Tongue (tissue), 2 donors: ENCODE results near the gene RGS7. TPM values are rescaled to one million over a fixed set of nuclear protein-coding genes. Genes with fewer than 3 reads are reported as not detected.
A peak's percentile ranks its signal among the peaks of the same experiment; 100 is the strongest.

Source experiments
- DNase-seq: peaks from one replicate; pipeline ENCODE4 v3.0.0-alpha.2; 2015
- total RNA-seq: library from RNA; depleted of rRNA; stranded (reverse); fragments of >200 nt; gene quantifications from one replicate; pipeline ENCODE4 v1.2.3, GENCODE V29; 2014

Gene RGS7
- total RNA-seq, 1 donor from 2014 or later, result not detected

DNA sequence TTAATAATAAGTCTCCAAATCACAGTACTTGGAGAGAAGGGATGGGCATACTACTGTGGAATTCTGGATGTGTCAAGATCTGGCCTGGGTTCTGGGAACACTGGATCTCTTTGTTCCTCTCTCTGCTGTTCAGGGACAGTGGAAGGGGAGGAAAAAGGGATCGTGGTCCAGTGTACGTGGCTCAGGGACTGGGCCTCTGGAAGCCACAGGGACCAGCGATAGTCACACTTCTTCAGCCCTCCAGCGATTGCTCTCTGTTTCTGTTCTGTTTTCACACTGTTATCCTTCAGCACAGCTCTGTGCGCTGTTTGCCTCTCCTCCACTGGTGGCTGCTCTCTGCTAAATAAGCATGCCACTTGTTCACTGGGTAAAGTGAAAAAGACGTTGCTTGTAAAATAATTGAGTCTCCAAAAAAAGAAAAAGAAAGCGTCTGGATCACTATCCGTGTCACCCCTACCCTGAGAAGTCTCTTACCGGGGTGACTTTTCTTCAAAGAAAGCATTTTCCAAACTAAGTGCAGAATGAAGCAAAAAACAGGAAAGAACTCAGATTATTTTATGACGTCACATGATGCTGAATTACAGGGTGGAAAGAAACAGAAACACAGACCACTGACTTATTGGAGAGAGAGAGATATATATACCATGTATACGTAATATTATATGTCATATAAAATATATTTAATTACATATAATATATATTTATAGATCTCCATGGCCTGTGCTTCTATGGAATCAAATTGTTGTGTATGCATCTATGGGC is 279.4 kb downstream of the RGS7 start:
- peak; percentile 4 for DNase-seq

DNA sequence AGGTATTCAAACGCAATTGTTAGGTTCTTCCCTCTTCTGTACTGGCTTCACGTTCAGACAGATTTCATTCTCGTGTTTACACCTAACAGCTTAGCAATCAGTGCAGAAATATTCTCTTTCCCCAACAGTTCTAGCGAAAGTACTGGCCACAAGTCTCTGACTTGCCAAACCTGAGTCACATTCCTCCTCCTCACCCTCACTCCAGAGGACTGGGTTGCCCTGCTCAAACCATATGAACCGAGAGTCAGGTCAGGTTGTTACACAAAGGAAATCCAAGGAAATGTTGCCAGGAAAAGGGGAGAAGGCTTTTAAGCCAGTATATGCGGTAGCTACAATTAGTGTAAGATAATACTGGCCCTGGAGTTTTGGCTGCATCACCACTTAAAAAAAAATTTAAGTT is 282.5 kb downstream of the RGS7 start:
- no peak for DNase-seq

DNA sequence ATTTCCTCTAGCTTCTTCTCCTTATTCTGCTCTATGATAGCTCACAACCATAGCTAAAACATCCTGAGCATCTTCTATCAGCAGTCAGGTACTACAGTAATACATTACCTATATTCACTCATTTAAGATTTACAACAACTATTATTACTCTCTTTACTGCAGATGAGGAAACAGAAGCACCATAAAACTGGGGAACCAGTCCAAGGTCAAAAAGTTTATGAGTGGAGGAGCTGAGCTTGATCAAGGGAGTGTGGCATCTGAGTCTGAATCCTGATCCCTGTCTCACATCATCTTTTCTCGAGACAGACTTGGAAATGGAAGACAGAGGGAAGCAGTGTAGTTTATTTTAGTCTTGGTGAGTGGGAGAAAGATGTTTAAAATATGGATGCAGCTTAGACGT is 288.6 kb downstream of the RGS7 start:
- DNase-seq, result no peak

DNA sequence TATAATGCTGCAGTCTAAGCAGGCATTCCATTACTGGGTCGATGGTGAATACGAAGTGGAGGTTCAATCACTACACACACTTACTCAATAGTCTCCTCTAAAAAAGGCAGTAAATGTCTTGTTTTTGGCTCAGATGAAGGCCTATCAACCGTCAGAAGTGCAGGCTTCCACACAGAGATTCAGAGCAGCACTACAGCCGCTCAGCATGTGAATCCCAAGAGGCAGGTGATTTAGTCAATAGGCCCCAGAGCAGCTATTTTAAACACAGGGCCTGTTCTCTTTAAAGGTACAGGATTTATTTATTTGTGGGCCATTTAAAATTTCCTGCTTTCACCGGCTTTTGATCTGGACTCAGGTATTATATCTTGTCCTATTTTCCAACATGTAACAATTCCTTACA is 293.7 kb downstream of the RGS7 start:
- DNase-seq, result no peak

DNA sequence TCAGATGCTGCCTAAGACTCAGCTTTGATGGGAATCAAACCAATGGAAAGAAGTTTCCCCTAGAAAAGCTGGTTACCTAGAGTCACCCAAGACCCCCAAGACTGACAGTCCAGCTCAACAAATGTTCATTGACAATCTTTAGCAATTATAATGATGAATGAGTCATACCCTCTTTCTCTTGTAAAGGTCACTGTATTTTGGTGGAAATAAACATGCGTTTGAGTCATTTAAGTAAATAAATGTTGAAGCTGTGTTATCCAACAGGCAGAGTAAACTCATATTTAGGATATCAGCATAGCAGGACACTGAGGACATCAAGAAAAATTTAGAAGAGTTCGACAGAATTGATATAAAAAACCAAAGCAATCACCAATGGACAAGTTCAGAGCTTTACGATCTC is 295.9 kb downstream of the RGS7 start:
- no peak for DNase-seq

DNA sequence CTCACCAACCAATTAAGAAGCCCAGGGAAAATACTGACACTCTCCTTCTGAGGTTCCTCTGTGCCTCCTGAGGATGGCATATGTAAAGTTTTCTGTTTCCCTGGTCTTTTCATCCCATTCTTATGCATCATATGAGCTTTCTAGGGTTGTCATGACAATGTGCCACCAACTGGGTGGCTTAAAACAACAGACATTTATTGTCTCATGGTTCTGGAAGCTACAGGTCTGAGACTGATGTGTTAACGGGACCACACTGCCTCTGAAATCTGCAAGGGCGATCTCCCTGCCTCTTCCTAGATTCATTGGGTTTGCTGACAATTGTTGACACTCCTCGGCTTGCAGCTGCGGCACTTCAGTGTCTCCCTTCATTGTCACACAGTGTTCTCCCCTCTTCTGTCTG is 308.4 kb downstream of the RGS7 start:
- no peak for DNase-seq

DNA sequence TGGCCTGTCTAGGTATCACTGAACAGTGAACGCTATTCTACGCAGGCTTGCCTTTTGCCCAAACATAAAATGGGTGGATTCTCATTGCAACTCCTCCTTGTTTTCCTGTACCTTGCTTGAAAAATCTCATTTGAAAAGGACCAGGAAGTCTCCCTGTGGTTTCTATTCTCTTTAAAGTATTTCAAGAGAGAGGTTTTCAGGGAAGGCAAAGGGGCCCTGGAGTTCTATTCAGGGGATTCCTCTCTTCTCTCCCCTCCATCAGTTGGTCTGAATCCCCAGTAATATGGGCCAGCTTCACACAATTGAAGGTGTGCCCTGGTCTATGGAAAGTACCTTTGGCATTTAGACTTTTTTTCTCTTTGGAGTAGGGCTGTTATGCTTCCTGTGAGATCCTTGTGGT is 311.3 kb downstream of the RGS7 start:
- no peak for DNase-seq

DNA sequence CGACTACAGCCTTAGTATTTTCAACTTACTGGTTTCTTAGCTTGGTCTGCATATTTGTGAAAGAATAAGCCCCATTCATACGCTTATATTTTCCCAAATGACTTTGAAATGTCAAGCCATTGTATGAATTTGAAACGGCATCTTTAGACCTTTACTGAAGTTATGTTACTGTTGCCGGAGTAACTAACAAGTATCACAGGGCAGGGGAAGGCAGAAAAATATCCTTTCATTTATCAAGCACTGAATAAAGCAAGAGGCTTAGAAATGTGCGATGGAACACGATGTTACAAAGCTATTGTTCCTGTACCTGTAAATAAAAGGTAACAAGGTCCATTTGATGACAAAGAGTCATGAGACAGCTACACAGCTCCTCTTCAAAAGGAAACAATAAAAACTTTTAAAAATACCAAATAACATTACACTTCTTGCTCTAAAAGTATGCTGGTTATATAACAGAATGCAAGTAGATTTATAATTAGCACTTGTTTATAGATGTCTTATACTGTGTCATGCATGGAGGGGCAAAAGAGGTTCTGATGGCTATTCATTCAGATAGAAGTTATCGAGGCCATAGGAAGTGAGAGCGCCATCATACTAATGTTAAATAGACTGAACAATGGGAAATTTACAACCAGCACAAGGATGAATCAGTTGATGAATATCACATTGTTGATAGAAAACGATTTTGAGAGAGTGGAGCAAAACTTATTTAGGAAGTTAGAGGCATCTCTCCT is 322.6 kb downstream of the RGS7 start:
- DNase-seq, result no peak

DNA sequence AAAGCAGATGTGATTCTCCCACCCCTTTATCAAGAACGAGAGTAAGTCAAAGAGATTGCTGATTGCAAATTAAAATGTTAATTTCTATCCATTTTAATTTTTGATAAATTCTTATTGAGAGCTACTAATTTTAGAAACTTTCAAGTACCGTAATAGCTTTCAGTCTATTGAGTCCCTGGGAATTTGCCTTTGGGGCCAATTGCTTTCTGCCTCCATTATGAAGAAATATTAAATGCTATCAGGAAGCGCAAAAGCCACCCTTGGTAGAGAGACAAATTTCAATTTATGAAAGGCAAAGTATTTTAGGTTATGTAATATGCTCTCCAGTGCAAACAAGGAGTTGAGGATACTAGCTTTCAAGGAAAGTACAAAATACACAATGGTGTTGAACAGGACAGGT is 332.2 kb downstream of the RGS7 start:
- DNase-seq, result no peak

DNA sequence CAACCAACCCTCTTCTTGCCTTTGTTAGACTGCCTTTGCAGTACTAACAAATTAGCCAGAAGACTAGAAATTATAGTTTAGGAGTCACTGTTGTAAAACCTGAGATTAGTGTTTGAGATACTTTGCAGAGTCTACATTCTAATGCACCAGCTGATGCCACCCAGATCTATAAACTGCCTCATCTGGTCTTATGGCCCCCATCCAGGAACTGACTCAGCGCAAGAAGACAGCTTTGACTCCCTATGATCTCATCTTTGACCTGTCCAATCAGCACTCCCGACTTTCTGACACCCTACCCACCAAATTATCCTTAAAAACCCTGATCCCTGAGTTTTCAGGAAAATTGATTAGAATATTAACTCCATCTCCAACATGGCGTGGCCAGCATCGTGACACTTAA is 334.6 kb downstream of the RGS7 start:
- no peak for DNase-seq

DNA sequence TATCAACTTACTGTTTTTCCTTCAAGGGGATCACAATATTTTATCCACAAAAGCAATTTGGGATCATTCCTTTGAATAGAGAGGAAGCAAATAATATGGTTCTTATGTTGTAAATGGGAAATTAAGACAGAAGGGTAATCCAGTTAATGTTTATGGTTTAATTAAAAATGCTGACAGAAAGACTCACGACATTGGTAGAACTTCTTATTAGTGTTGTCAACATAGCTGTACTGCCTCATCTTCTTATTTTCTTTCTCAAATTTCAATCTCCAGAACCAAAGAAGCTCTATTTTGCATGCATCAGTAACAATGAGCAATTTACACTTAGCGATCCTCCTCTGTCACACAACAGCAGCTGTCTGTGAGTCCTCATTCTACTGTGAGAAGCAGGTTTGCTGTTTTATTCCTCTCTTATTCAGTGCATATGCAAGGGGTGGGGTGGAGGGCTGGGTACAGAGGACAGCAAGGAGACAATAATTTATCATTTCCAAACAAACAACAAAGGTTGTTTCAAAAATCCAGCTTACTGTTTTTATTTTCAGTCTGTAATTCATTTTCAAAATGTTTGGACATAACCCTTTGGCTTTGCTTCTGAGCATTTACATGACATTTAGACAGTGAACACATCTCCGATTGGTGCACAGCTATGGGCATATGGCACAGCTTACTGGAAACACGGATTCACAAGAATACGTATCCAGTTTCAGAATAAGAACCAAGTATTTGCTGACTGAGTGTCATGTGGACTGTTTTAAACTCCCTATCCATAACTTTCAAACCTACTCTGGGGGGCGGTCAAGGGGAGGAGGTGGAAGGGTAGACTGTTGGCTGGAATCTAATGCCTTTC is 335.9 kb downstream of the RGS7 start:
- DNase-seq, result no peak

DNA sequence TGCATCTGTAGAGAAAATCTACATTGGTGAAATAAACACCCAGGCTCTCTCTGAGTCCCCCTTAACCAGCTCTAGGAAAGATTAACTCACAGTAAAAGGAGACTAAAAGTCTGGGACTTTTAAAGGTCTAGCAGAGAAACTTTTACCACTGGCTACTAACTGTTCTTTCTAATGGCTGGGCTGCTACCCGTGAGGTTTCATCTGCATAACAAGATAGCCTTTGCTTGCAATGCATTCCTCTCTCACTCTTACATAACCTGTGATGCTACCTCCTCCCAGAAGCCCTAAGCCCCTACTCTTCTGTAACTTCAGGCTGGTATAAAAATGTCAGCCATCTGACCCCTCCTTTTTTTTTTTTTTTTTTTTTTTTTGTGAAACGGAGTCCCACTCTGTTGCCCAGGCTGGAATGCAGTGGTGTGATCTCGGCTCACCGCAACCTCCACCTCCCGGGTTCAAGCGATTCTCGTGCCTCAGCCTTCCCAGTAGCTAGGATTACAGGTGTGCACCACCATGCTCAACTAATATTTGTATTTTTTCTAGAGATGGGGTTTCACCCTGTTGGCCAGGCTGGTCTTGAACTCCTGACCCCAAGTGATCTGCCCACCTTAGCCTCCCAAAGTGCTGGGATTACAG is 344.2 kb downstream of the RGS7 start:
- DNase-seq, result no peak

DNA sequence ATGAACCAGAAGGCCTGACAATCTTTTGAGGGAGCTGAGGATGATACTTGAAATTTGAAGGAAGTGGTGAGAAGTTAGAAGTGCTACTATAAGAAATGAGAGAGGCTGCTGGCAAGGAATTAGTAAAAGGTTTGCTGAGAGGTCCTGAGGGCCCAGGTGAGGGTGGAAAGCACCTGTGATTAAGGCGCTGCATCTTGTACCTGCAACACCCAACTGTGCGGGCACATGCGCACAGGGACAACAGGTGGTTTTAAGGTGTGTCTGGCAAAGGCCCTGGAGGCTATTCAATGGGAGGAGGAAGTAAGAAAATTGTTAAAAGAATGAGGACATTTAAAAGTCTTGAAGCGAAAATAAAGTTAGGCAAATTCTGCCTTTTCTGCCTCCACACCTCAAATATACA is 349.3 kb downstream of the RGS7 start:
- DNase-seq, result no peak

DNA sequence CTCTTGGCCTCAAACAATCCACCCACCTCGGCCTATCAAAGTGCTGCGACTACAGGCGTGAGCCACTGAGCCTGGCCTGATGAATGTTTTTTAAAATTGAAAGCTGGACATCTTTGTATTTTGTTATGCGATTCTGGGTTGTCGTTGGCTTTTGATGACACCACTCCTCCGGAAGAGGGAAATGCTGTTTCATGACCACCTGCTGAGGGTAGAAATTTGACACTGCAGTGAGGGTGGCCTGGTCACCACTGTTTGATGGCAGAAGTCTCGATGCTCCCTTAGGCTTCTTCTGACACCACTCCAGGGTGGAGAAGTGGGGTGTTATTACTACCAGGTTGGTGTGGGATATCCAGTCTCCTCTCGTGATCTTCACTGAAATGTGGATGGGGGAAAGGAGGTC is 357.2 kb downstream of the RGS7 start:
- DNase-seq, result no peak

DNA sequence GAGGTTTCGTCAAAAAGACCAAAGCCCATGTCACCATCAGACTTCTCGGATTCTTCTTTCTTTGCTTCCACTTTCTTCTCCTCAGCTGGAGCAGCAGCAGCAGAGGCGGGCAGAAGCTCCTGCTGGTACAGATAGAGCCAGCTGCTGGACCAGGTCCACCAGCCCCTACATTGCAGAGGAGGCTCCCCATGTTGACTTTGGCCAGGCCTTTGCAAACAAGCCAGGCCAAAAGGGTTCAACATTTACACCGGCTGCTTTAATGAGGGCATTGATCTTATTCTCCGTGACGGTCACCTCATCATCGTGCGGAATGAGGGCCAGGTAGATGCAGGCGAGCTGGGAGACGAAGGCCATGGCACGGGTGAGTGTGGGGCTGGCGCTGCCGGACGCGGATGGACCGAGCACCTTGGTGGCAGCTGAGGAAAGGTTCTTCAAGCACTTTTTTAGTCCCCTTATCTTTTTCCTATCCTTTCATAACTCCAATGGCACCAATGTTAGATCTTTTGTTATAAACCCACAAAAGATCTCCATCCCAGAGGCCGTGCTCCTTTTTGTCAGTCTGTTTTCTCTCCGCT is 358.5 kb downstream of the RGS7 start:
- no peak for DNase-seq

DNA sequence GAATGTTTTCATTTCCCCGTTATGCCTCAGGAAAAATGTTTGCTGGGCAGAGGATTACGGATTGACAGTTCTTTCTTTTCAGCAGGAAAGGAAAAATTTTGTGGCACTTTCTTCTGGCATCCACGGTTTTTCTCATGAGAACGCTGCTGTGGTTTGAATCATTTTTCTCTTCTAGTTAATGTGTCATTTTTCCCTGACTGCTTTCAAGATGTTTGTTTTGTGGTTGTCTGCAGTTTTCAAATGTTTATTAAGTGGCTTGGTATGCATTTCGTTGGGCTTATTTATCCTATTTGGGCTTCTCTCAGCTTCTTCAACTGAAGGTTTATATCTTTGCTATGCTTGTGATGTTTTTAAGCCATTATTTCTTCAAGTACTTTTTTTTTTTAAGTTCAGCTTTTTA is 359.0 kb downstream of the RGS7 start:
- no peak for DNase-seq

DNA sequence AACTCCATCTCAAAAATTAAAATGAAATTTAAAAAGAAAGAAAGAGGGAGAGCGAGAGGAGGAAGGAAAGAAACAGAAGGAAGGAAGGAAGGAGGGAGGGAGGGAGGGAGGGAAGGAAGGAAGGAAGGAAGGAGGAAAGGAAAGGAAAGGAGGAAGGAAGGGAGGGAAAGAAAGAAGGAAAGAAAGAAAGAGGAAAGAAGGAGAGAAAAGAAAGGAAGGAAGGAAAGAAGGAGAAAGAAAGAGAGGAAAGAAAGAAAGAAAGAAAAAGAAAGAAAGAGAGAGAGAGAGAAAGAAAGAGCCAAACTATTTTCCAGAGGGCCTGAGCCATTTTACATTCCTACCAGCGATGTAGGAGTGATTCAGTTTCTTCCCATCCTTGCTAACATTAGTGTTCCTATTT is 364.0 kb downstream of the RGS7 start:
- DNase-seq, result no peak

DNA sequence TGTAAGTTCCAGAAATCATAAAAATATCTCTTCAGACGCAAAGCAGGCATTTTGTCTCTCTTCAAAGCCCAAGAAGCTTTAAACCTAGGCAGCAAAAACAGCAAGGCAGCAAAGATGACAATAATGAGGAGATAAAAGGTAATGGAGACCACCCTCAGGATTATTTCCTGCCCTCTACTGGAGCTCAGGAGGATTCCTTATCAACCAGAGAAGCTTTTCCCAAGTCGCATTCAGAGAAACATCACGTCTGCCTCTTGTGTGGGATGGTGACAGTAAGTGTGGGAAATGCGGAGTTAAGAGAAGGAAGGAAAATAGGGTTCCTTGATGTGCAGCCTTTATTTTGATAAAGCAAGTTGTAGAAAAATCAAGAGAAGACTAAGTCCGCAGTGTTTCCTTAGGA is 365.8 kb downstream of the RGS7 start:
- no peak for DNase-seq

DNA sequence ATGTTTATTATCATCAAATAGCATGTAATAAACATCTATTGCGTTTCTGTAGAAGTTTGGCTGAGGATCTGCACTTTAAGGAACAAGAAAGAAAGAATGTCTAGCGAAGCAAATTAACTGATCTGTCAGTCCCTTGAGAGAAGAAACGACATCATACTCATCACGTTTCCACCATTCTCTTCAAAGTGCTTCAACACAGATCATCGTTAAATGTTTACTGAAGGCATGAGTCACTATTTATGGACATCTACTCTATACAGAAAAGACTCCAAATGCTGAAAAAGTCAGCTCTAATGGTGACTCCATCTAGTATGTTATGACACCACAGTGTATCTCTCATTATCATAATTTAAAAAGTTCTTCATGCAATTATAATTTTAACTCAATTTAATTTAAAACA is 369.1 kb downstream of the RGS7 start:
- no peak for DNase-seq

DNA sequence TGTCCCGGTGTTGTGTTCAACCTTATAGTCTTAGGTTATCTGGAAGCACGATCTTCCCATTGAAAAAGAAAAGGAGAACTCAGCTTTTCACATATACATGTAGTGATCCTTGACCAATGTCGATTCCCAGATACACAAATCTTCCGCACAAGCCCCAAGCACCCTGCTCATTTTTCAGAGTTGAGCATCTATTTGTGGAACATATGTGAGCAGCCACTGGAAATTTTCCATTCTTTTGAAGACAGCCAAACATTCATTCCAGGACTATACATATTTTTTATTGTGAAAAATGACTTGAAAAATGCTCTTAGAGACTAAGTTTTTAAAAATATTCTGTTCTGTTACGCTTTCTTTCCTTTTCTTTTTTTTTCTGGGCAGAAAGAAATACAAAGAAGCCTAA is 371.9 kb downstream of the RGS7 start:
- no peak for DNase-seq

DNA sequence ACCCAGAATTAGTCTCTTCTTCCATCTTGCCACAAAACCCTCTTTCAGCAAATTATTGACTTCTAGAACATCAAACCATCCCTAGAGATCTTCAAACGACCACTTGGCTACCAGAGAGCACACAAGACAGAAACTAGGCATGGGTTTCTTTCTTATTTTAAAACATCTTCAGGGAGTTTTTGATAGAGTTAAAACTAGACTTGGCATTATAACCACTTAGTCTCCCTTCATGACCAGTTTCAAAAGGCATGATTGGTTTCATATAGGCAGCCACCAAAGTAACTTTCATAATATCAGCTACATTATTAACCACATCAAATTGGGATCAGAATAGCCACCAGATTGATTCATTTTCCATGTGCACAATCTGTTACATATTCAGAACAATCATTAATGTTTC is 376.7 kb downstream of the RGS7 start:
- no peak for DNase-seq

DNA sequence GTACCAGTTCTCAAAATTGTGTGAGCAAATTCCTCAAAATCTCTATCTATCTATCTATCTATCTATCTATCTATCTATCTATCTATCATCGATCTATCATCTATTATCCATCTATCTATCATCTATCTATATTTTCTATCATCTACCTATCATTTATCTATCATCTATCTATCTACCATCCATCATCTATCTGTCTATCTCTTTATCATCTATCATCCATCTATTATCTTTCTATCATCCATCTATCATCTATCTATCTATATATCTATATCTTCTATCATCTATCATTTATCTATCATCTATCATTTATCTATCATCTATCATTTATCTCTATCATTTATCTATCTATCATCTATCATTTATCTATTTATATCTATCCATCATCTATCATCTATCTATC is 380.3 kb downstream of the RGS7 start:
- no peak for DNase-seq
